Naive B cell (primary cell): ENCODE results near the gene RNF182. TPM values are rescaled to one million over a fixed set of nuclear protein-coding genes. Genes with fewer than 3 reads are reported as not detected.
"Not testable (repeated sequence)": the region's sequence is repeated elsewhere in the genome, so short reads cannot be mapped to it uniquely, and the experiment has no call there.

Source experiments
- ATAC-seq, 2 donors: fragments of 150-1000 bp; cut with Tn5 transposase; 2 replicates each; pipeline ENCODE4 v1.10.0; 2021; ENCODE audit warnings: low read depth in 2 of 2, mild to moderate bottlenecking in 2 of 2, moderate library complexity in 2 of 2
- DNase-seq: peaks from one replicate; pipeline ENCODE4 v3.0.0; 2022
- H3K27ac Mint-ChIP-seq, 6 donors: one replicate each; pipeline ENCODE4 v1.8.0; 2020 to 2022; ENCODE audit warnings: mild to moderate bottlenecking in 6 of 6, mixed read lengths in 6 of 6, moderate library complexity in 5 of 6, inconsistent platforms in 2 of 6
- H3K27me3 Mint-ChIP-seq, 3 donors: one replicate each; pipeline ENCODE4 v1.8.0; 2021 to 2022; ENCODE audit warnings: mixed read lengths in 3 of 3, mild to moderate bottlenecking in 1 of 3
- H3K36me3 Mint-ChIP-seq, 2 donors: one replicate each; pipeline ENCODE4 v1.8.0; 2020 to 2022; ENCODE audit warnings: mixed read lengths in 2 of 2, inconsistent platforms in 1 of 2, mild to moderate bottlenecking in 1 of 2
- H3K4me1 Mint-ChIP-seq, 3 donors: one replicate each; pipeline ENCODE4 v1.8.0; 2020 to 2022; ENCODE audit warnings: mixed read lengths in 3 of 3, inconsistent platforms in 1 of 3, mild to moderate bottlenecking in 1 of 3, moderate library complexity in 1 of 3
- H3K4me3 Mint-ChIP-seq, 8 donors: one replicate each; pipeline ENCODE4 v1.8.0; 2020 to 2022; ENCODE audit warnings: mild to moderate bottlenecking in 8 of 8, mixed read lengths in 8 of 8, moderate library complexity in 8 of 8, inconsistent platforms in 2 of 8
- H3K9me3 Mint-ChIP-seq, 7 donors: one replicate each; pipeline ENCODE4 v1.8.0; 2020 to 2022; ENCODE audit warnings: mixed read lengths in 7 of 7, mild to moderate bottlenecking in 5 of 7, inconsistent platforms in 2 of 7, moderate library complexity in 1 of 7
- polyA plus RNA-seq, 6 donors: library from polyadenylated mRNA; unstranded; fragments of 300-500 nt; fragmentation: Illumina TruSeq; gene quantifications; one replicate each; pipeline ENCODE4 v1.2.3, GENCODE V29; 2021; ENCODE audit warnings: low read depth in 6 of 6

RNF182 gene, protein sequence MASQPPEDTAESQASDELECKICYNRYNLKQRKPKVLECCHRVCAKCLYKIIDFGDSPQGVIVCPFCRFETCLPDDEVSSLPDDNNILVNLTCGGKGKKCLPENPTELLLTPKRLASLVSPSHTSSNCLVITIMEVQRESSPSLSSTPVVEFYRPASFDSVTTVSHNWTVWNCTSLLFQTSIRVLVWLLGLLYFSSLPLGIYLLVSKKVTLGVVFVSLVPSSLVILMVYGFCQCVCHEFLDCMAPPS
- polyA plus RNA-seq = not detected

DNA sequence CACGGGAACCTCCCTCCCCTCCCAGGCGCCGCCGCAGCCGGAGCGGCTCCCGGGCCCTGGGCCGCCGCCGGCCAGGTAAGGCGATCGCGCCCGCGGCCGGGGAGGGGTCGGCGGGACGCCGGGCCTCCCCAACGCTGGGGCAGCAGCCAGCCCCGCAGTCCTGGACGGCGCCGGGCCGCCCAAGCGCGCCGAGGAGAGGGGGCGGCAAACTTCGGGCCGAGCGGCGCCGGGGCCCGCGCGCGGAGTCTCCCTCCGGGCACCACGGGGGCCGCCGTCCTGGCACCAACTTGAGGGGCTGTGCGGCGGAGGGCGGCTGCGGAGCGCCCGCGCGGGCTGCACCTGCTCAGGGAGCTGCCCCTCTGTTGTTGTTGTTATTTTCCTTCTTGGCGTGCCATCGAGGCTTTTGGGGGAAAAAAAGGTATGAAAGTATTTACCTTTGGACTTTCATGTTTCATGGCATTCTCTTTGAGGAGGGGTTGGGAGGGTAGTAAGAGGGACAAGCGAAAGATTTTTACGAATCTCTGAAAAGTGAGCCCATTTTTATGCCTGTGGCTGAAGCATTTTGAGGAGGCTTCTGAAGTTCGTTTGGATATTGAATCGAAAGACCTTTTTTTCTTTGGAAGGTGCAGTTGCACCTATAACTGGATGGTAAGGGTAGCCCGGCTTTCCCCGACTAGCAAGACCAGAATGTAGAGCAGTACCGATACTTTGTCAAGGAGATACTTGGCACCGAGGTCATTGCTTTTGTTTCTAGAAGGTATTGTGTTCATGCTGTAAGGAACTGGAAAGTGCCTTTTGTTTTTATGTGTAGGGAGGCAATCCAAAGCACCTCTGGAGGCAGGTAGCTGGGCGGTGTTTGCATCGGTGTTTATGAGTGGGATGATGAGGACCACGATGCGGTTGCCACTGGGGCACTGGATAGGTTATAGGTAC is at the start of gene RNF182:
TSS of gene RNF182 (plus strand) at position 4 of the 933 bp plus-strand sequence. CDS start 52,168 bp downstream, outside the sequence.
- peaks cover 14 to 17% (median 16%) of the 10 kb centered on the region in 3 donors for H3K4me1 Mint-ChIP-seq
- peaks cover 0 to 4% (median 0%) of the 10 kb centered on the region in 7 donors for H3K9me3 Mint-ChIP-seq
- peaks cover 52 to 59% (median 54%) of the 10 kb centered on the region in 3 donors for H3K27me3 Mint-ChIP-seq
- DNase-seq = peak; percentile 36
- H3K27ac Mint-ChIP-seq = peak within 1 kb of the TSS in 5 of 6 donors; percentile 11 to 94 (median 44)
- ATAC-seq = peak; percentile 57 to 80
- H3K36me3 Mint-ChIP-seq = no peaks in the 10 kb centered on the region
- peak within 1 kb of the TSS; percentile 82 to 92 (median 88) for H3K4me3 Mint-ChIP-seq

DNA sequence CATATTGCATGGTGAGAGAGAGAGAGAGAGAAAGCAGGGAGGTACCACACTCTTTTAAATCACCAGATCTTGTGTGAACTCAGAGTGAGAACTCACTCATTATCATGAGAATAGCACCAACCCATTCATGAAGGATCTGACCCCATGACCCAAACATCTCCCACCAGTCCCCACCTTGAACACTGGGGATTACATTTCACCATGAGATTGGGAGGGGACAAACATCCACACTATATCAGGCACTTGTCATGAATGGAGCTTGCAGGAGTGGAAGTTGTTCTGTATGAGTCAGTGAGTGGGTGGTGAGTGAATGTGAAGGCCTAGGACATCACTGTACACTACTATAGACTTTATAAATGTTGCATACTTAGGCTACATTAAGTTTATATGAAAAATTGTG is 47.7 kb upstream of the RNF182 start:
- H3K4me3 Mint-ChIP-seq = no peak overlapping the region
- peaks cover 5 to 23% (median 23%) of the 10 kb centered on the region in 3 donors for H3K27me3 Mint-ChIP-seq
- ATAC-seq (no peak), DNase-seq (no peak)
- H3K4me1 Mint-ChIP-seq = peaks cover 16 to 20% (median 19%) of the 10 kb centered on the region in 3 donors
- H3K36me3 Mint-ChIP-seq = no peaks in the 10 kb centered on the region
- H3K9me3 Mint-ChIP-seq = peaks cover 0 to 19% (median 11%) of the 10 kb centered on the region in 7 donors
- no peak overlapping the region for H3K27ac Mint-ChIP-seq

DNA sequence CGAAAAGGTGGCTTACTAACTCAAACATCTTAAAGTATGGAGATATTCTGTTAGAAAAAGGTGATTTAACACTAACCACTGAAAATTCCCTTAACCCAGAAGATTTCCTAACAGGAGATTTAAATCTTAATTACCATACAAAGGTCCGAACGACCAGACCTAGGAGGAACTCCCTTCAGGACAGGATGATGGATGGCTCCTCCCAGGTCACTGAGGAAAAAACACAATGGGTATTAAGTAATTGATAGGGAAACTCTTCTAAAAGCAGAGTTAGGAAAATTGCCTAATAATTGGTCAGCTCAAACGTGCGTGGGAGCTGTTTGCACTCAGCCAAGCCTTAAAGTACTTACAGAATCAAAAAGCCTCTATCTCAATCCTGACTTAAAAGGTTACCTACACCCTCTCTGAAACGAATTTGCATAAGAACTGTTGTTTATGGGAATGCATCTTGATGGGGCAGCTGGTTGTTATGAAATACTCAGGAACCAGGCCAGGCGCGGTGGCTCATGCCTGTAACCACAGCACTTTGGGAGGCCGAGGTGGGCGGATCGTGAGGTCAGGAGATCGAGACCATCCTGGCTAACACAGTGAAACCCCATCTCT is 44.6 kb upstream of the RNF182 start:
- not testable (repeated sequence) for H3K27ac Mint-ChIP-seq, H3K36me3 Mint-ChIP-seq, DNase-seq, H3K4me3 Mint-ChIP-seq, ATAC-seq, H3K4me1 Mint-ChIP-seq
- Mint-ChIP-seq H3K9me3 (peaks cover 0 to 20% (median 11%) of the 10 kb centered on the region in 7 donors), H3K27me3 (peaks cover 5 to 23% (median 23%) of the 10 kb centered on the region in 3 donors)

DNA sequence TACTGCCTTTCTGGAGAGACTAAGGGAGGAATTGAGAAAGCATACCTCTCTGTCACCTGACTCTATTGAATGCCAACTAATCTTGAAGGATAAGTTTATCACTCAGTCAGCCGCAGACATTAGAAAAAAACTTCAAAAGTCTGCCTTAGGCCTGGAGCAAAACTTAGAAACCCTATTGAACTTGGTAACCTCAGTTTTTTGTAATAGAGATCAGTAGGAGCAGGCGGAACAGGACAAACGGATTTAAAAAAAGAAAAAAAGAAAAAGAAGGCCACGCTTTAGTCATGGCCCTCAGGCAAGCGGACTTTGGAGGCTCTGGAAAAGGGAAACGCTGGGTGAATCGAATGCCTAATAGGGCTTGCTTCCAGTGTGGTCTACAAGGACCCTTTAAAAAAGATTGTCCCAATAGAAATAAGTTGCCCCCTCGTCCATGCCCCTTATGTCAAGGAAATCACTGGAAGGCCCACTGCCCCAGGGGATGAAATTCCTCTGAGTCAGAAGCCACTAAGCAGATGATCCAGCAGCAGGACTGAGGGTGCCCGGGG is 43.1 kb upstream of the RNF182 start:
- ATAC-seq = no peak
- peaks cover 5 to 23% (median 21%) of the 10 kb centered on the region in 3 donors for H3K27me3 Mint-ChIP-seq
- DNase-seq = no peak
- no peaks in the 10 kb centered on the region for H3K36me3 Mint-ChIP-seq
- H3K4me3 Mint-ChIP-seq = no peak overlapping the region
- no peak overlapping the region for H3K27ac Mint-ChIP-seq
- H3K9me3 Mint-ChIP-seq = peaks cover 0 to 20% (median 11%) of the 10 kb centered on the region in 7 donors
- no peaks in the 10 kb centered on the region for H3K4me1 Mint-ChIP-seq

DNA sequence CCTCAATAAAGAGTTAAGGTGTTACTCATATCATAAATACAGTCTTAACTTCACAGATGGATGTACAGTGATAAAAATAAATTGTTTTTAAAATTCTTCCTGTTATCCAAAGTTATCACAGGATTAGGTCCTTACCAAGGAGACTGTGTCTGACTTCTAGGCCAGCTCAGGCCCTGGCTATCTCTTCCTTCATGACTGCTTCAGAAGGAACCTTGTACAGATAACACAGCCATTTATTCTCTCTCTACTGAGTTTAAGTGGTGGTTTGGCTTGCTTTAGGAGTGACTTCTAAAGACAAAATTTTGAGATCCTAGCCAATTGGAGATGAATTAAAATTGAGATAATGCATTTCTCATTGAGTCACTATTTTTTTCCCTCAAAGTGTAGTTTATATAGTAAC is 40.8 kb upstream of the RNF182 start:
- Mint-ChIP-seq H3K36me3 (no peaks in the 10 kb centered on the region), H3K27me3 (peaks cover 5 to 21% (median 17%) of the 10 kb centered on the region in 3 donors), H3K4me3 (no peak overlapping the region), H3K27ac (no peak overlapping the region), H3K9me3 (peaks cover 0 to 10% (median 2%) of the 10 kb centered on the region in 7 donors), H3K4me1 (no peaks in the 10 kb centered on the region)
- DNase-seq (no peak), ATAC-seq (no peak)

DNA sequence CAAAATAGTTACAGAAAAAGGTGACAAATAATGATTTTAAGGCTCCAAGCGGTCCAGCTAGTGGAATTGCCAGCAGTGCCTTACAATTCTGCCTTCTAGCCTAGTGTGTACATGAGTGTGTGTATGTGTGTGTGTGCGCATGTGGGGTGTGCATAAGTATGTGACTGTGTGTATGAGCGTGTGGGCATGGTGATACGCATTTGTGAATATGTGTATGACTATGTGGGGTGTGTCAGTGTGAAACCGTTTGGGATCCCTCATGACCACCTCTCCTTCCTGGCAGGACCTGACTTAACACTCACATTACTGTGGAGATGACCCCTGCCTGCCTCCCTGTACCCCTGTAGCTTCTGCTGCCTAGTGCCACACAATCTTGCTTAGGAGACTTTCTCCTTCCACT is 40.4 kb upstream of the RNF182 start:
- no peak for ATAC-seq
- no peak for DNase-seq
- Mint-ChIP-seq H3K9me3 (peaks cover 0 to 10% (median 0%) of the 10 kb centered on the region in 7 donors), H3K4me1 (no peaks in the 10 kb centered on the region), H3K27me3 (peaks cover 5 to 17% (median 14%) of the 10 kb centered on the region in 3 donors), H3K36me3 (no peaks in the 10 kb centered on the region), H3K27ac (no peak overlapping the region), H3K4me3 (no peak overlapping the region)

DNA sequence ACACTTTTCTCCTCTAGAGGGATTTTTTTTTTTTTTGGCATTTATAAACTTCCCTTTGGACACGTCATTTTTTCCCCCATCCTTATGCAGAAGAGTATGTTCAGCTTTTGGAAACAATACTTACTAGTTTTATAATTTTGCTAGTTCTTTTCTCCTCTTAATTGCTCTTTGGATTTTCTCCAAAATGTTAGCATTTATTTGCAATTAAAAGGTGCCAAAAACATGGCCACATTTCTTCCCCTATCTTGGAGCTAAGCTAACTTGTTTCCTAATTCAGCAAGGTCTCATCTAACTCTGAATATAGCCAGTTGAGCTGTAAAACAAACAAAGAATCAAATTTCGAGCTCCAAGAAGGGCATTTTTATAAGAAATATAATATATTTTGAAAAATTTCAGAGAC is 39.2 kb upstream of the RNF182 start:
- no peaks in the 10 kb centered on the region for H3K36me3 Mint-ChIP-seq
- peaks cover 0 to 10% (median 0%) of the 10 kb centered on the region in 7 donors for H3K9me3 Mint-ChIP-seq
- H3K27ac Mint-ChIP-seq = no peak overlapping the region
- peaks cover 7 to 9% (median 9%) of the 10 kb centered on the region in 3 donors for H3K27me3 Mint-ChIP-seq
- H3K4me3 Mint-ChIP-seq = no peak overlapping the region
- DNase-seq = no peak
- no peaks in the 10 kb centered on the region for H3K4me1 Mint-ChIP-seq
- no peak for ATAC-seq

DNA sequence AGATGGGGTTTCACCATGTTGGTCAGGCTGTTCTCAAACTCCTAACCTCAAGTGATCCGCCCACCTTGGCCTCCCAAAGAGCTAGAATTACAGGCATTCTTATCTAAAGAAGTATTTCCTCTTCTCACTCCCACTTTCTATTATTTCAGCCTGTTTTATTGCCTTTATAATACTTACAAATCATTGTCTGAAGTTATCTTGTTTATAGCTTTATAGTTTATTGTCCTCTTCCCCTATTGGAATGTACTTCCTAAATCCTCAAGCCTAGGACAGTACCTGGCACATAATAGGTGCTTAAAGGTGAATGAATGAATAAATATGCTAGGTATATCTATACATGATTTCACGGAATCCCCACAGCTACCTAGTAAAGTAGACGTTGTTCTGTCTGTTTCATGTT is 37.8 kb upstream of the RNF182 start:
- H3K27ac Mint-ChIP-seq = no peak overlapping the region
- ATAC-seq = no peak
- H3K4me3 Mint-ChIP-seq = no peak overlapping the region
- H3K4me1 Mint-ChIP-seq = no peaks in the 10 kb centered on the region
- H3K36me3 Mint-ChIP-seq = no peaks in the 10 kb centered on the region
- DNase-seq = no peak
- peaks cover 0 to 6% (median 0%) of the 10 kb centered on the region in 3 donors for H3K27me3 Mint-ChIP-seq
- H3K9me3 Mint-ChIP-seq = peaks cover 0 to 10% (median 0%) of the 10 kb centered on the region in 7 donors

DNA sequence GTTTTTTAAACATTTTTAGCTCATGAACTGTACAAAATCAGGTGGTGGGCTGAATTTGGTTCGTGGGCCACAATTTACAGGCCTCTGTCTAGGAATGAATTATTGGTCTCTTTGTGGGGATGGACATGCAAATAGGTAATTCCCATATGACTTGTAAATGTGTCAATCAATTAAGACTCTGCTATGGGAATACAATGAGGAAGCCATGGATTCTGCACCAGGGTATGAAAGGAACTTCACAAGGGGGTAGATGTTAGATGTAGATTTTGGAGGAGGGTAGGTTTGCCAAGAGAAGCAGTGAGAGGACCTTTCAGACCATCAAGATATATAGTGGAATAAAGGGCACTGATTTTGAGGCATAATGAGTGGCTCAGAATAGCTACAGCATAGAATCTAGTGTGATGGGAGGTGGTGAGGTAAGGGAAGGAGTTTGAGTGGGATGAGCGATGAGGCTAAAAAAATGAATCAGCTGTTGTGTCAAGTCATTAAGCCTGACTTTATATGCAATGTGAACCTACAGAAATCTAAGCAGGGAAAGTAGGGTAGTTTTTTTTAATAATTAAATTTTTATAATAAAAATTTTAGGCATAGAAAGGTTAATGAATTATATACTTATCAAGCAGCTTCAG is 32.6 kb upstream of the RNF182 start:
- no peaks in the 10 kb centered on the region for H3K4me1 Mint-ChIP-seq
- no peaks in the 10 kb centered on the region for H3K9me3 Mint-ChIP-seq
- peaks cover 13 to 16% (median 15%) of the 10 kb centered on the region in 3 donors for H3K27me3 Mint-ChIP-seq
- H3K27ac Mint-ChIP-seq = no peak overlapping the region
- H3K4me3 Mint-ChIP-seq = no peak overlapping the region
- ATAC-seq (no peak), DNase-seq (no peak)
- no peaks in the 10 kb centered on the region for H3K36me3 Mint-ChIP-seq

DNA sequence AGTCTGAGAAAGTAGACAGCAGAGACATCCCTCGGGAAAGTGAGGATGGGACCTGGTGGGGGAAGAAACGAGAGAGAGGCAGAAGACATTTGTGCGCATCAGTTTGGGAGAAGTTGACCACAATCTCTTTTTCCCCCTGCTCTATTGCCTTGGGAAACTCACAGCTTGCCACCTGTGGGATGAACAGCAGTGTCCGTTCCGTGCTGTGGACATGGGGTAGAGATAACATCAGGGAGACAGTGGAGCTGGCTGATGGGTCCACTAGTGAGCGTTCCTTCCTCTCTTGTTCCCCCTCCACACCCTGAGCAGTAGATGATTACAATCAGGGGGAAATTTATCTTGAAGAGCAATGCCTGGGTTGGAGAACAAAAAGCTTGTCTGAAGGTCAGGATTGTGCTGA is 21.8 kb upstream of the RNF182 start:
- DNase-seq (no peak), ATAC-seq (no peak)
- Mint-ChIP-seq H3K27me3 (peaks cover 32 to 36% (median 33%) of the 10 kb centered on the region in 3 donors), H3K36me3 (no peaks in the 10 kb centered on the region), H3K27ac (no peak overlapping the region), H3K9me3 (no peaks in the 10 kb centered on the region), H3K4me1 (no peaks in the 10 kb centered on the region), H3K4me3 (peak overlapping the region in 1 of 8 donors; percentile 33)

DNA sequence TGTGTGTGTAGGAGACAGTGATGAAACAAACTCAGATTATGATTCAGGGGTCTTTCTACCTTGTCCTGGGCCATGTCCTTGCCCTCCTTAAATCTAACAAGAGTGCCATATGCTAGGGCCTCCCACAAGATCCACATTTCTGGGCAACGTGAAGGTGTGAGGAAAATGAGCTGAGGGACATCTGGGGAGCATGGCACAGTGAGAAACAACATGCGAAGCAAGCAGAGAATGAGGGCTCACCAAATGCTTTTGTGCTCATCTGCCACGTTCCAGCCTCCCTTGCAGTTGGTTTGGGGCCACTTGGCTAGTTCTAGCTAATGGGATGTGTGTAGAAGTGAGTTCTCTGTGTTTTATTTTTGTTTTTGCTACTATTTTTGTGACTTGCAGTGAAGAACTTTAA is 21.4 kb upstream of the RNF182 start:
- Mint-ChIP-seq H3K27ac (no peak overlapping the region), H3K36me3 (no peaks in the 10 kb centered on the region)
- no peak for DNase-seq

DNA sequence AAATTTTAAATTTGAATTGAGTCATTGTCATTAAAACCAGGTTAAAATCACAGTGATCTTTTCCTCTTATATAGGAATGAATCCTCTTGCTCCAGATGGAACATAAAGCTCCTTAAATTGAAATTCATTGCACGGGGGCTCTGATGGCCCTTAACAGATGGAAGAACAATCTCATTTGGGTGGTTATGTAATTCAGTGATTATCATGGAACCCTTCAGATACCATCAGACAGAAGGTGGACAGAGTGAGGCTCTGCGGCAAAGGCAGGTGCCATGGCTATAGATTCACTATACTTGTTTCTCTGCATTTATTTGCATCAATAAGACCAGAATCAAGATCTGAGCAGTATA is 17.8 kb upstream of the RNF182 start:
- ATAC-seq (no peak), DNase-seq (no peak)
- Mint-ChIP-seq H3K27ac (no peak overlapping the region), H3K4me3 (no peak overlapping the region), H3K4me1 (peaks cover 0 to 4% (median 0%) of the 10 kb centered on the region in 3 donors), H3K9me3 (no peaks in the 10 kb centered on the region), H3K27me3 (peaks cover 22 to 24% (median 23%) of the 10 kb centered on the region in 3 donors), H3K36me3 (no peaks in the 10 kb centered on the region)

More for the DNA sequence above, 21.4 kb upstream of the RNF182 start:
- no peaks in the 10 kb centered on the region for H3K4me1 Mint-ChIP-seq
- peaks cover 29 to 33% (median 30%) of the 10 kb centered on the region in 3 donors for H3K27me3 Mint-ChIP-seq
- H3K4me3 Mint-ChIP-seq = peak overlapping the region in 1 of 8 donors; percentile 33
- H3K9me3 Mint-ChIP-seq = no peaks in the 10 kb centered on the region
- no peak for ATAC-seq
